ENCODE measurements around the gene CLN5. TPM values are rescaled to one million over a fixed set of nuclear protein-coding genes. Genes with fewer than 3 reads are reported as not detected.

The CLN5 gene
- total RNA-seq, 1 experiment from 2014 or later = 14.5 TPM

Other genes with a start within 250 kb of the CLN5 start
- 4.4 and 5.7 TPM in 2 replicates for gene KCTD12, start 105.7 kb upstream of the CLN5 start, total RNA-seq (2014; rRNA removed; shearing (Covaris generic))
- gene ACOD1, start 43.6 kb upstream of the CLN5 start, total RNA-seq (2014; rRNA removed; shearing (Covaris generic)) = not detected in 2 replicates
- gene FBXL3, start 35.1 kb downstream of the CLN5 start, total RNA-seq (2014; rRNA removed; shearing (Covaris generic)) = 25.4 and 31.9 TPM in 2 replicates

Data from NCI-H460 (cell line).